Measurements from ENCODE around the gene KATNAL1.

KATNAL1 gene

GRCh38 chr13:30322428-30322827, 15.1 kb upstream of the KATNAL1 start:
- H3K27ac ChIP-seq, result no peak overlapping the region
- TF ChIP-seq CTCF (conservative IDR thresholded peaks at IDR 0.05; ENCODE audit: low read depth), result no peak
- no peak for DNase-seq (ENCODE audit: low spot score)
- ChIA-PET CTCF (no interaction called here), POLR2A (ENCODE audit: low non-redundant PET) (interaction anchor here (0.7 kb wide), 1 partner anchor 431 kb away, joined by 3 read pairs; no protein-coding TSS in a partner anchor)

- H3K27ac ChIP-seq, result no peak overlapping the region
- no peak for DNase-seq (ENCODE audit: low spot score)
- no peak for TF ChIP-seq CTCF (conservative IDR thresholded peaks at IDR 0.05; ENCODE audit: low read depth)
- ChIA-PET CTCF (no interaction called here), POLR2A (ENCODE audit: low non-redundant PET) (no interaction called here)
Measured at GRCh38 chr13:30321256-30321655, 13.9 kb upstream of the KATNAL1 start.

GRCh38 chr13:30319655-30320054, 12.3 kb upstream of the KATNAL1 start:
- H3K27ac ChIP-seq, result no peak overlapping the region
- ChIA-PET CTCF (no interaction called here), POLR2A (ENCODE audit: low non-redundant PET) (no interaction called here)
- no peak for TF ChIP-seq CTCF (conservative IDR thresholded peaks at IDR 0.05; ENCODE audit: low read depth)
- DNase-seq (ENCODE audit: low spot score), result no peak

GRCh38 chr13:30319130-30319529, 11.8 kb upstream of the KATNAL1 start:
- no peak overlapping the region for H3K27ac ChIP-seq
- no peak for DNase-seq (ENCODE audit: low spot score)
- ChIA-PET CTCF (interaction anchor here (0.6 kb wide), 1 partner anchor 165 kb away, joined by 3 read pairs; no protein-coding TSS in a partner anchor), POLR2A (ENCODE audit: low non-redundant PET) (no interaction called here)
- TF ChIP-seq CTCF (conservative IDR thresholded peaks at IDR 0.05; ENCODE audit: low read depth), result no peak

GRCh38 chr13:30318026-30318425, 10.7 kb upstream of the KATNAL1 start:
- POLR2A ChIA-PET (ENCODE audit: low non-redundant PET), result no interaction called here
- TF ChIP-seq CTCF (conservative IDR thresholded peaks at IDR 0.05; ENCODE audit: low read depth), result no peak
- no peak for DNase-seq (ENCODE audit: low spot score)
- H3K27ac ChIP-seq, result no peak overlapping the region
- CTCF ChIA-PET, result no interaction called here

GRCh38 chr13:30314562-30314961, 7.2 kb upstream of the KATNAL1 start:
- CTCF ChIA-PET, result interaction anchor here (0.6 kb wide), 1 partner anchor 1017 kb away, joined by 3 read pairs; no protein-coding TSS in a partner anchor
- TF ChIP-seq CTCF (conservative IDR thresholded peaks at IDR 0.05; ENCODE audit: low read depth), result no peak
- POLR2A ChIA-PET (ENCODE audit: low non-redundant PET), result no interaction called here
- DNase-seq (ENCODE audit: low spot score), result no peak
- no peak overlapping the region for H3K27ac ChIP-seq

GRCh38 chr13:30314069-30314468, 6.7 kb upstream of the KATNAL1 start:
- no peak for TF ChIP-seq CTCF (conservative IDR thresholded peaks at IDR 0.05; ENCODE audit: low read depth)
- DNase-seq (ENCODE audit: low spot score), result no peak
- ChIA-PET POLR2A (ENCODE audit: low non-redundant PET) (no interaction called here), CTCF (interaction anchor here (0.6 kb wide), 1 partner anchor 1018 kb away, joined by 3 read pairs; no protein-coding TSS in a partner anchor)
- H3K27ac ChIP-seq, result no peak overlapping the region

All from RWPE1 (cell line).